Measurements from ENCODE around the gene CYP24A1. TPM values are rescaled to one million over a fixed set of nuclear protein-coding genes. Genes with fewer than 3 reads are reported as not detected.

Gene CYP24A1
- total RNA-seq, 6 experiments from 2014 or later, result not detected

DNA sequence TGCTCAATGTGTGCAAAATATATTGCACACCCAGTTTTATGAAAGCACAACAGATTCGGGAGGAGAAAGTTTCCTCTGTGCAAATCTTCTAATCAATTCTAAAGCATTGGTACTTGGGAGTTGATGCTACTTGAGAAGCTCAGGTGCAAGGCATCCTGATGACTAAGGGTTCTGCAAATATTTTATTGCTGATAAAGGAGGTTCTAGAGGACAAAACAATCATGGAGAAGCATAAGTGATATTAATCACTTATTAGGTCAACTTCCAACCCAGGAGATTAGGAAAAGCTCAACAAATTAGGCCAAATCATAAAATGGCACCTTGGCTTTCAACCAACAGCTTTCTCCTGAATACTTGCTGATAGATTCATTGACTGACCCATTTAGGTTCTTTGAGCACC lies 27.1 kb downstream of the CYP24A1 start:
- ATAC-seq (no peak), DNase-seq (no peak)
- no peak overlapping the region for H3K4me3 ChIP-seq
- intact Hi-C loops (cut with DNase I), result no loop called here
- no peaks in the 10 kb centered on the region for H3K36me3 ChIP-seq
- TF ChIP-seq POLR2A (IDR thresholded peaks at IDR 0.05), result no peak
- TF ChIP-seq, protein P1, sequence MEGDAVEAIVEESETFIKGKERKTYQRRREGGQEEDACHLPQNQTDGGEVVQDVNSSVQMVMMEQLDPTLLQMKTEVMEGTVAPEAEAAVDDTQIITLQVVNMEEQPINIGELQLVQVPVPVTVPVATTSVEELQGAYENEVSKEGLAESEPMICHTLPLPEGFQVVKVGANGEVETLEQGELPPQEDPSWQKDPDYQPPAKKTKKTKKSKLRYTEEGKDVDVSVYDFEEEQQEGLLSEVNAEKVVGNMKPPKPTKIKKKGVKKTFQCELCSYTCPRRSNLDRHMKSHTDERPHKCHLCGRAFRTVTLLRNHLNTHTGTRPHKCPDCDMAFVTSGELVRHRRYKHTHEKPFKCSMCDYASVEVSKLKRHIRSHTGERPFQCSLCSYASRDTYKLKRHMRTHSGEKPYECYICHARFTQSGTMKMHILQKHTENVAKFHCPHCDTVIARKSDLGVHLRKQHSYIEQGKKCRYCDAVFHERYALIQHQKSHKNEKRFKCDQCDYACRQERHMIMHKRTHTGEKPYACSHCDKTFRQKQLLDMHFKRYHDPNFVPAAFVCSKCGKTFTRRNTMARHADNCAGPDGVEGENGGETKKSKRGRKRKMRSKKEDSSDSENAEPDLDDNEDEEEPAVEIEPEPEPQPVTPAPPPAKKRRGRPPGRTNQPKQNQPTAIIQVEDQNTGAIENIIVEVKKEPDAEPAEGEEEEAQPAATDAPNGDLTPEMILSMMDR (IDR thresholded peaks at IDR 0.05), result no peak
- WGBS (ENCODE audit: insufficient coverage, low coverage, low lambda C conversion rate, missing lambda C conversion rate), result 50% methylated on average over 1 of the region's 1 CpG
- no peak overlapping the region for H3K27ac ChIP-seq
- no peaks in the 10 kb centered on the region for H3K27me3 ChIP-seq
- H3K9me3 ChIP-seq, result no peaks in the 10 kb centered on the region
- peaks cover 0 to 4% (median 0%) of the 10 kb centered on the region in 4 donors for H3K4me1 ChIP-seq

DNA sequence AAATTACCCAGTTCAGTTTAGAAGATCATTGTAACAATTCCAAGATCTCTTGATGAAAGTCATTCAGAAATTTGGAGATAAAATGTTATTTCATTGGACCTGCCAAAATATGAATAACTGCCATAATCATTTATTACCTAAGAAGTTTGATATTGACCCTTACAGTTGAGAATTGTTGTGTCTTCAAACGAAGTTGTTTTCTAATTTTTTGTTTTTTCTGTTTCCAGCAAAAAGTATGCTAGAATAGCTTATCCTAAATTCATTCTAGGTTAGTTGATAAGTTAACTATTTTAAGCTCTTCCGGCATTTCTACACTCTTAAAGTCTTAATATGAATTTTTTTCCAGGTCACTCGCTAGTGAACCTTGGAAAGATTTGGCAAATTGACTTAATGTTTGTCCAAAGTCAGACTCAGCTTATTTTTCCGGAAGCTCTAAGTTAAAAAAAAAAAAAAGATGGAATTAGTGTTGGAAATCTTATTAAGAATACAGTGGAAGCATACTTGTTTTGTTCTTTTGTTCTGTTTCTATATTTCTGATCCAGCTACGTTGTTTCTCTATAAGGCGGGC lies 28.9 kb downstream of the CYP24A1 start:
- intact Hi-C loops (cut with DNase I), result no loop called here
- Histone ChIP-seq H3K27me3 (no peaks in the 10 kb centered on the region), H3K36me3 (no peaks in the 10 kb centered on the region), H3K4me1 (peaks cover 0 to 4% (median 0%) of the 10 kb centered on the region in 4 donors), H3K9me3 (no peaks in the 10 kb centered on the region), H3K27ac (no peak overlapping the region), H3K4me3 (no peak overlapping the region)
- DNase-seq (no peak), ATAC-seq (no peak)
- TF ChIP-seq, protein P1 (IDR thresholded peaks at IDR 0.05), result no peak
- 70% methylated on average over 6 of the region's 6 CpGs for WGBS (ENCODE audit: insufficient coverage, low coverage, low lambda C conversion rate, missing lambda C conversion rate)

GRCh38 chr20:54140927-54141566 lies 32.7 kb downstream of the CYP24A1 start:
- WGBS (ENCODE audit: insufficient coverage, low coverage, low lambda C conversion rate, missing lambda C conversion rate), result 79% methylated on average over 6 of the region's 6 CpGs

GRCh38 chr20:54140486-54140885 lies 33.3 kb downstream of the CYP24A1 start:
- intact Hi-C loops (cut with DNase I), result no loop called here
- Histone ChIP-seq H3K36me3 (no peaks in the 10 kb centered on the region), H3K9me3 (no peaks in the 10 kb centered on the region), H3K27ac (no peak overlapping the region), H3K27me3 (no peaks in the 10 kb centered on the region), H3K4me1 (no peaks in the 10 kb centered on the region), H3K4me3 (no peak overlapping the region)
- TF ChIP-seq, protein P1 (IDR thresholded peaks at IDR 0.05), result no peak
- TF ChIP-seq POLR2A (IDR thresholded peaks at IDR 0.05), result no peak
- ATAC-seq (no peak), DNase-seq (no peak)
- WGBS (ENCODE audit: insufficient coverage, low coverage, low lambda C conversion rate, missing lambda C conversion rate), result 85% methylated on average over 3 of the region's 3 CpGs

More at GRCh38 chr20:54140927-54141566, 32.7 kb downstream of the CYP24A1 start:
- H3K27ac ChIP-seq, result no peak overlapping the region
- TF ChIP-seq, protein P1 (IDR thresholded peaks at IDR 0.05), result no peak
- TF ChIP-seq POLR2A (IDR thresholded peaks at IDR 0.05), result no peak
- no peaks in the 10 kb centered on the region for H3K27me3 ChIP-seq
- no peak overlapping the region for H3K4me3 ChIP-seq
- no peaks in the 10 kb centered on the region for H3K9me3 ChIP-seq
- no peak for DNase-seq
- H3K36me3 ChIP-seq, result no peaks in the 10 kb centered on the region
- intact Hi-C loops (cut with DNase I), result no loop called here
- H3K4me1 ChIP-seq, result no peaks in the 10 kb centered on the region
- no peak for ATAC-seq
